Germinal center (tissue), 1 donor: Measurements from ENCODE around the gene OLFML2B.
"Not testable (repeated sequence)": the region's sequence is repeated elsewhere in the genome, so short reads cannot be mapped to it uniquely, and the experiment has no call there.

Experiments used
- DNase-seq: peaks from one replicate; pipeline ENCODE4 v3.0.0; 2012; ENCODE audit warnings: mixed read lengths, low spot score

The OLFML2B gene

DNA sequence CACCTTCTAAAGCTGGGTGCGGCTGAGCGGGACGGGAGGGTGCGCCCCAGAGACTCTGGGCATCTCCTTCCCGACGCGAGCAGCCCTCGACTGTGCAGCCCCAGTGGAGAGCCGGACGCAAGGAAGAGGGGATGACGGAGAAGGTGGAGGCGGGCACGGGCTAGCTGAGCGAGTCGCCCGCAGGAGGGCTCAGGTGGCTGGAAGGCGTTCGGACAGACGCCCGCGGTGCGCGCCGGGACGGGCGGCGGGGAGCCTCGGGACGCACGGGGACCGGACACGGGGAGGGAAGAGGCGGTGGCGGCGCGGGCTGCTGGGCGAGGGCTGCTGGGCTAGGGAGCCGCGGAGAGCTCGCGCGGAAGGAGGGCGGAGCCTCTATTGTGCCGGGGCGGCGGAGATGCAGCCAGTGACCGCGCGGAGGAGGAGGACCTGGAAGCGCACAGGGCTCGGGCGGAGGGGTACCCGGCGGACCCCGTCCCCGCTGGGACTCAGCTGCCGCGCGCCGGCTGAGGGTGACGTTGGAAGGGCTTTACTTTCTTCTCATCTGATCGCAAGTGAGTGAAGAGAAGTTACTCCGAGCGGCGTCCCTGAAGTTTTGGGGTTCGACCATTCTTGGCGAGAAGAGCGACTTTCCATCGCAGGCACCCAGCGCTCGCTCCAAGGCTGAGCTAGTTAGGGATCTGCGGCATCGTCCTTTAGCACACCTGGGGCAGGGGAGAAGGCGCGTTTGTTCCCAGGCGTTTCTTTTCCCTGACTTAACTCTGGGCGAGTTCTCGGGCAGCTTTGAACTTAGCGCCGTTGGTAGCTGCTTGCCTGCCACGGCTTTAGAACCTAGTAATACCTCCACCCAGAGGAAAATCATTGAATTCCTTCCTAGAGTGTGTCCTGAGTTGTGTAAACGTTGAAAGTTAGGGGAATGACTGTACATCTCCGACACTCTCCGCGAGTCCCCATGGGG is at the start of gene OLFML2B:
Gene OLFML2B (minus strand): TSS at position 323 of the 955 bp plus-strand sequence. CDS start 439 bp downstream, outside the sequence.
- DNase-seq: peak; percentile 59

DNA sequence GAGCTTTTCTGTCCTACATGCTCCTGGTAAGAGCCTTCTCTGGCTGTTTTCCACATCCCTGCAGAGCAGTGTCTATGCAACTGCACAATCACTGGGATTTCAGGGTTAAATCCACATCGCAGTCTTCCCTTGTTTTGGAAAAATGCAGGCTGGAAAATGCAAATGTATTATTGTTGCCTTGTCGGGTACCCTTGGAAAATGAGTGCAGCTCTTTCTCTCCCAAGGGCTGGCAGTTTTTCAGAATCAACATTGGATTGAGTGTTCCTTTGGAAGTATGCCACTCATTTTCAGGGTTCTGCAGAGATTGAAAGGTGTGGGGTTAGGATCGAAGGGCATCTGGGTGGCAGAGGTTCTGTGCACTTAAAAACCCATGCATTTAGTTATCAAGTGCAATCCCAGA is 49.1 kb upstream of the OLFML2B start:
- DNase-seq: no peak

- DNase-seq: no peak
These were observed 47.2 kb upstream of the OLFML2B start for GRCh38 chr1:162070825-162071224.

- no peak for DNase-seq
These were observed 46.6 kb upstream of the OLFML2B start for GRCh38 chr1:162070094-162070748.

- DNase-seq: peak; percentile 87
These were observed 45.8 kb upstream of the OLFML2B start, which contains the start of gene NOS1AP for GRCh38 chr1:162069334-162070093. Gene NOS1AP, plus strand, starts transcription at chr1:162069691. Its CDS starts 487 bp downstream, at chr1:162070178.

DNA sequence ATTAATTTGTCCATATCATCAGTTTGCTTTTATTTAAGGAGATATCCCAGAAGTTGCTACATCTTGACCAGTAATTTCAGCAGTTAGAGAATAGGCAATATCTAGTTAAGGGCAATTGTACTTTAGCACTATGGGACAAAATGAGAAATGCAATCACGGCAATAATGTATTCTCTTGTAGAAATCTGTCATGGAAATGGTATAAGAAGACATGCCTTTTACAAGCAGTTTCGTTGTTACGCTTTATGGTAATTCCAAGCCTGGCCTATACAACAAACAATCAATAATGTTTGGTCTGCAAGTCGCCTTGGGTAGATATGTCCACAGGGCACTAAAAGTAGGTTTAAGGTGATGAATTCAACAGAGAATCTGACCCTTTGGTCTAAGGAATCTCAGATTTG is 44.6 kb upstream of the OLFML2B start:
- no peak for DNase-seq

DNA sequence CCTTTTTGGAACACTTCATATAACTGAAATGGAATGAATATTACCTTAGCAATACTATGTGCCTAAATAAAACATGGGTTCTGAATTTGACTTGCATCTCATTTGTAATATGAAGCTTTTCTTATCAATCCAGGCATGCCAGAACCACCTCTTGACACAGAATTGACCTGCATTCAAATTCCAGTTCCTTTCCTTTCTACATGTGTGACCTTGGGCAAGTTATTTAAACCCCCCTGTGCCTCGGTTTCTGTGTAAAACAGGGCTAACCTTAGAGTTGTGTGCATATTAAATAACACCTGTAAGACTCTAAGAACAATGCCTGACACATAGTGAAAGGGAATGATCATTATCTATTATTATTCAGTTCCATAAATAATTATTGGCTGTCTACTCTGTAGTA is 43.8 kb upstream of the OLFML2B start:
- DNase-seq: no peak

GRCh38 chr1:162066836-162067235 is 43.2 kb upstream of the OLFML2B start:
- DNase-seq: not testable (repeated sequence)

DNA sequence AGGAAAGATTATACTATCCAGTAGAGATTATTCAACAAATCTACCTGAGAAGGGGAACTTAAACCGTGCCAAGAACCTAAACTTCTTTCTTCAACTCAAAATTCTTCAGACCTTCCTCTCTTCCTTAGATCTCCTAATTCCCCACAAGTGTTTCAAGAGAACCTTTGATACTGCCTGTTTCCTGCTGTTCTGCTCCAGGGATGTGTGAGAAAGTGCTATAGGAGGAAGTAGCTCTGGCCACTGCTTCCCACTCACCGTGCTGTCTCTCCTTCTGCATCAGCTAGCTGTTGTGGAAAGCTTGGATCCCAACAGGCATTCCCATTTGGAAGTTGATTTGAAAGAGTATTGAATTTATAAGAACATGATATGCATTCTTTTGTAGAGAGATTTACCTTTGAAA is 41.3 kb upstream of the OLFML2B start:
- no peak for DNase-seq

- DNase-seq: no peak
These were observed 38.9 kb upstream of the OLFML2B start for GRCh38 chr1:162062542-162063015.

DNA sequence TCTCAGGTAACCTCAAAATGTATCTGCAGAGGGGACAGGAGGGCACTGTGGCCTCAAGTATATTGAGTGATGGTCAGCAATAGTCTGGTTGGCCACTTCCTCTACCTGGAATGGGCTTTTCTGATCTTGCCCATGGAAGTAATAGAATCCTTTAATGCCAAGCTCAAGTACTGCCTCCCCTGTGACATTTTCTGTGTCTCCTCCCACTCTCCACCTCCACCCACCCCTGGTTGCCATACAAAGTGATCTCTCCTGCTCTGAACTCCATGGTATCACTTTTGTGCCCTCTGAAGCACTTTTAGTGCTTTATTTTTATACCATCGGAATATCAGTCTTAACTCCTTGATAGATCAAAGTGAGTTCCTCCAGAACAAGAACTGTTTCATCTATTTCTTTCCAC is 36.6 kb upstream of the OLFML2B start:
- no peak for DNase-seq

GRCh38 chr1:162059721-162060120 is 36.1 kb upstream of the OLFML2B start:
- no peak for DNase-seq

GRCh38 chr1:162056579-162056978 is 32.9 kb upstream of the OLFML2B start:
- DNase-seq: no peak

DNA sequence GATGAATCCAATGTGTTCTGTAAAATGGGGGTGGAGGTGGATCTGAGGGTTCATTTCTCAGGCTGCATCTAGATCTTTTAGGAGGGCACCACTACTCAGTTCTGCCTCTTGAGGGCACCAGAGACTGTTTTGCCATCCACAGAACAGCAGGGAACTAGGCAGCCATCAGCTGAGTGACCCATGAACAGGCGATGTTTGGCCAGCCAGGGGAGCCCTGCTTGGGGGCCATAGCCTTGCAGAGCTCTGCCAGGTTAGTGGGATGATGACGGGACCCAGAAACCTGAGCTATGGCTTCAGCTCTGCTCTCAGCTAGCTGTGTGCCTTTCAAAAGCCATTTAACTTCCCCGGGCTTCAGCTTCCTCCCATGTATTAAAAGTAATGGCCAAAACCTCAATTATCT is 32.4 kb upstream of the OLFML2B start:
- peak; percentile 46 for DNase-seq

DNA sequence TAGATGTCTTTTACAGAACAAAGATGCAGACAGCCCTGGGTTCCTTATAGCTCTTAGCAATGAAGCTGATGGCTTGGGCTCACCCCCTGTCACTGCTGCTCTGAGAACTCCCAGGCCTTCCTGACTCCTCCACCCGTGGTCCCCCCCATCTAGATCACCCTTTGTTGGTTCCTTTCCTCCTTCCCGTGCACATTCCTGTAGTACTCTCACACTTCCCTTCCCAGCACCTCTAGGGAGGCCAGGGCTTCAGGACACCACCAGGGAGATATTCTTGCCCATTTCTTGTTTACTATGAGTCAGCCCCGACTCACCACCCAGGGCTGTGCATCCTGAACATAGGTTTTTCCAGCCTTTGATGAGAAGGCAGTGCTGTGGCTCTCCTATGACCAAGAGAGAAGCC is 31.4 kb upstream of the OLFML2B start:
- no peak for DNase-seq

- DNase-seq: not testable (repeated sequence)
These were observed 30.3 kb upstream of the OLFML2B start for GRCh38 chr1:162053949-162054348.

GRCh38 chr1:162046921-162047320 is 23.3 kb upstream of the OLFML2B start:
- DNase-seq: no peak

DNA sequence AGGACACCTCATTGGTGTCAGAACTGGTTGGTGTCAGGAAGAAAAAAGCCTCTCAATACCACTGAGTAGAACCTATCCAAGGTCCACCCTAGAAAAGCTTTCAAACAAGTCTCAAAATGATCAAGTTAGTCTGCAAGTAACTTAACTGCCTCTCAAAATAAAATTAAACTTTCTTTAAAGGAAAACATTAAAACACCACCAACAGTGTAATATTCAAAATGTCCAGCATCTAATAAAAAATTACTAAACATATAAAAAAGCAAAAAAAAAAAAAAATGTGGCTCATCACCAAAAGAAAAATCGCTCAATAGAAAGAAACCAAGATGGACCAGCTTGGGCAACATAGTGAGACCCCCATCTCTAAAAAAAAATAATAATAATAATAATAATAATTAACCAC is 18.7 kb upstream of the OLFML2B start:
- no peak for DNase-seq

DNA sequence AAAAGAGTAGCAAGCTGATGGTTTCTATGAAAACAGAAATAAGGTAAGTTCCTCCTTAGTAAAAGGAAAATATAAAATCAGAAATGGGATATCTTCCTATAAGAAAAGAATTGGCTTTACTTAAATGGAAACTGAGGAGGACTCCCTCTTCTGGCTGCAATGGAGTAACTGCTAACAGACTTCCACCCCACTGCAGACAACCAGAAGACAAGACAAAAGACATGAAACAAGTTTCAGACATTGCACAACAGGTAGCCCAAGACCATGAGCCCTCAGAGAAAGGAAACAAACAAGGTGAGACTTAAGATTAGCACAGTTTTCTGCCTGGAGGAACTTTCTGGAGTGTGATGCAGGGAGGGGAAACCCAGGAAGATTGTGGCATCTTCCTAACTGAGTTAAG is 17.0 kb upstream of the OLFML2B start:
- DNase-seq: no peak

- no peak for DNase-seq
These were observed 16.3 kb upstream of the OLFML2B start for GRCh38 chr1:162040001-162040400.

GRCh38 chr1:162038624-162039023 is 15.0 kb upstream of the OLFML2B start:
- no peak for DNase-seq

- DNase-seq: no peak
These were observed 12.5 kb upstream of the OLFML2B start for GRCh38 chr1:162036163-162036562.
